ENCODE measurements around the gene DCTPP1.
A peak's percentile ranks its signal among the peaks of the same experiment; 100 is the strongest.

DCTPP1 gene

GRCh38 chr16:30395155-30395991 lies 34.5 kb downstream of the DCTPP1 start, which contains the start of gene ZNF48:
Gene ZNF48 (plus strand): TSS chr16:30395420. CDS start chr16:30395795, 375 bp downstream.
- CTCF ChIA-PET: interaction anchor here (0.5 to 3.3 kb wide), 13 partner anchors 12 to 271 kb away, joined by 3 to 27 read pairs (median 5); partner anchors contain the start of genes DCTPP1, TBC1D10B, ZNF688 and ZNF771
- peak within 1 kb of the TSS; percentile 84 for H3K27ac ChIP-seq (ENCODE audit: extremely low read depth, low read depth, low read length)
- peak within 1 kb of the TSS; percentile 71 for H3K4me3 ChIP-seq (ENCODE audit: low read depth, low read length)
- POLR2A ChIA-PET: interaction anchor here (0.9 to 3.2 kb wide), 16 partner anchors 9 to 330 kb away, joined by 3 to 44 read pairs (median 5); partner anchors contain the start of genes ALDOA, CD2BP2, DCTPP1 and SEPTIN1
- peaks cover 0 to 27% of the 10 kb centered on the region in 2 experiments; a peak in 2 of 3 replicates for H3K36me3 ChIP-seq (ENCODE audit: control insufficient read depth in 2 of 2, insufficient read depth in 1 of 2, low read length in 2 of 2)
- no peaks in the 10 kb centered on the region for H3K9me3 ChIP-seq (ENCODE audit: control insufficient read depth, insufficient read depth, low read depth, low read length)
- peaks cover 16% of the 10 kb centered on the region for H3K4me1 ChIP-seq (ENCODE audit: control insufficient read depth, insufficient read depth, low read length)
- TF ChIP-seq ZNF184 (tag by site-specific recombination; IDR thresholded peaks at IDR 0.05) (peak; percentile 75; the same call in 1 of the 2 replicates), OSR2 (tag by site-specific recombination; IDR thresholded peaks at IDR 0.05) (peak; percentile 53), ZNF621 (tag by site-specific recombination; IDR thresholded peaks at IDR 0.05) (no peak), SP2 (tag by site-specific recombination; IDR thresholded peaks at IDR 0.05) (peak; percentile 72), ZNF214 (tag by site-specific recombination; IDR thresholded peaks at IDR 0.05; ENCODE audit: borderline replicate concordance) (no peak), ZNF398 (tag by site-specific recombination; IDR thresholded peaks at IDR 0.05) (peak; percentile 58), KLF16 (tag by site-specific recombination; IDR thresholded peaks at IDR 0.05) (peak; percentile 97), PRDM1 (tag by site-specific recombination; IDR thresholded peaks at IDR 0.05) (no peak), BCL11A (tag by site-specific recombination; IDR thresholded peaks at IDR 0.05; ENCODE audit: low read depth) (0 out of 2 replicates have a peak, but pooled peaks have one; percentile 31), ZNF792 (tag by site-specific recombination; IDR thresholded peaks at IDR 0.05) (peak; percentile 72; the same call in 1 of the 2 replicates), ZNF157 (tag by site-specific recombination; IDR thresholded peaks at IDR 0.05) (no peak), ZBTB44 (tag by site-specific recombination; IDR thresholded peaks at IDR 0.05) (peak; percentile 62; the same call in 1 of the 2 replicates), PATZ1 (tag by site-specific recombination; IDR thresholded peaks at IDR 0.05) (peak; percentile 66), ZNF692 (tag by site-specific recombination; IDR thresholded peaks at IDR 0.05) (peak; percentile 66), ZNF596 (tag by site-specific recombination; IDR thresholded peaks at IDR 0.05) (peak; percentile 55; the same call in 1 of the 2 replicates), ZNF394 (tag by site-specific recombination; IDR thresholded peaks at IDR 0.05; ENCODE audit: borderline replicate concordance) (peak; percentile 74), ZNF521 (tag by site-specific recombination; IDR thresholded peaks at IDR 0.05) (no peak), ZNF776 (tag by site-specific recombination; IDR thresholded peaks at IDR 0.05; ENCODE audit: borderline replicate concordance) (no peak), ZNF37A (tag by site-specific recombination; IDR thresholded peaks at IDR 0.05) (no peak), INSM2 (tag by site-specific recombination; IDR thresholded peaks at IDR 0.05) (peak; percentile 37; the same call in 1 of the 2 replicates), OVOL3 (tag by site-specific recombination; IDR thresholded peaks at IDR 0.05) (peak; percentile 42; the same call in 1 of the 2 replicates), HOXC10 (CRISPR knock-in tag; IDR thresholded peaks at IDR 0.05) (0 out of 2 replicates have a peak, but pooled peaks have one; percentile 75), ZFHX2 (tag by site-specific recombination; conservative IDR thresholded peaks at IDR 0.05) (peak; percentile 90), ZNF24 (tag by site-specific recombination; IDR thresholded peaks at IDR 0.05) (peak; percentile 65; the same call in 1 of the 2 replicates), ZNF623 (tag by site-specific recombination; IDR thresholded peaks at IDR 0.05) (no peak), BCL11B (tag by site-specific recombination; IDR thresholded peaks at IDR 0.05; ENCODE audit: low read depth) (peak; percentile 37; the same call in 1 of the 2 replicates), ZNF830 (tag by site-specific recombination; IDR thresholded peaks at IDR 0.05; ENCODE audit: low read depth) (no peak)
